ENCODE results near the gene EGFL7. TPM values are rescaled to one million over a fixed set of nuclear protein-coding genes. Genes with fewer than 3 reads are reported as not detected.

Gene EGFL7
- polyA plus RNA-seq, 1 of the 3 experiments (the other 2 are of a cell fraction) = 43.0 TPM

GRCh38 chr9:136630662-136630992, 32.1 kb upstream of the EGFL7 start:
- Histone ChIP-seq H3K79me2 (ENCODE audit: insufficient read depth) (no peaks in the 10 kb centered on the region), H3K9me3 (no peaks in the 10 kb centered on the region), H3K9me2 (no peaks in the 10 kb centered on the region), H4K20me1 (ENCODE audit: insufficient read depth) (no peaks in the 10 kb centered on the region), H3K4me2 (no peak overlapping the region), H3K27me3 (ENCODE audit: insufficient read depth) (peaks cover 15% of the 10 kb centered on the region), H3F3A (replicated peaks; ENCODE audit: insufficient read depth) (peaks cover 9% of the 10 kb centered on the region), H3K9ac (no peak overlapping the region), H3K36me3 (replicated peaks in 1 of 2; ENCODE audit: control insufficient read depth in 1 of 2, insufficient read depth in 2 of 2, low read length in 1 of 2) (no peaks in the 10 kb centered on the region), H3K27ac (ENCODE audit: low read depth in 2 of 2, low read length in 1 of 2) (no peak overlapping the region), H3K4me1 (ENCODE audit: control insufficient read depth in 1 of 2, insufficient read depth in 2 of 2, low read depth in 1 of 2, low read length in 1 of 2) (peaks cover 0 to 8% of the 10 kb centered on the region in 2 experiments; a peak in 1 of 4 replicates), H3K4me3 (ENCODE audit: low read depth in 2 of 2, low read length in 1 of 2) (no peak overlapping the region; a peak in 1 of 4 replicates), H2AFZ (ENCODE audit: low read depth) (no peak overlapping the region)
- 16% methylated on average over 8 of the region's 12 CpGs for WGBS (ENCODE audit: low lambda C conversion rate)
- DNase-seq = no peak
- POLR2A ChIA-PET = no interaction called here
- no peak for TF ChIP-seq JUND (IDR thresholded peaks at IDR 0.05)
- TF ChIP-seq FOXJ3 (CRISPR knock-in tag; IDR thresholded peaks at IDR 0.05) = no peak
- no peak for TF ChIP-seq POLR2AphosphoS5 (IDR thresholded peaks at IDR 0.05; ENCODE audit: low read depth, low read length)
- no peak for TF ChIP-seq ZBTB33 (IDR thresholded peaks at IDR 0.05; ENCODE audit: borderline replicate concordance, low read depth)
- TF ChIP-seq RXRA (IDR thresholded peaks at IDR 0.05; ENCODE audit: borderline replicate concordance, low read depth) = no peak
- no peak for TF ChIP-seq FOXM1 (IDR thresholded peaks at IDR 0.05; ENCODE audit: low read depth)
- TF ChIP-seq MXI1 (IDR thresholded peaks at IDR 0.05; ENCODE audit: low read depth, low read length) = no peak
- no peak for TF ChIP-seq EP300 (IDR thresholded peaks at IDR 0.05; ENCODE audit: borderline replicate concordance in 1 of 2, low read depth in 1 of 2, low read length in 1 of 2)
- TF ChIP-seq, protein P1, sequence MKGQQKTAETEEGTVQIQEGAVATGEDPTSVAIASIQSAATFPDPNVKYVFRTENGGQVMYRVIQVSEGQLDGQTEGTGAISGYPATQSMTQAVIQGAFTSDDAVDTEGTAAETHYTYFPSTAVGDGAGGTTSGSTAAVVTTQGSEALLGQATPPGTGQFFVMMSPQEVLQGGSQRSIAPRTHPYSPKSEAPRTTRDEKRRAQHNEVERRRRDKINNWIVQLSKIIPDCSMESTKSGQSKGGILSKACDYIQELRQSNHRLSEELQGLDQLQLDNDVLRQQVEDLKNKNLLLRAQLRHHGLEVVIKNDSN (IDR thresholded peaks at IDR 0.05; ENCODE audit: borderline replicate concordance, low read depth) = no peak
- TF ChIP-seq RFX5 (IDR thresholded peaks at IDR 0.05; ENCODE audit: low read length) = no peak
- TF ChIP-seq NFIC (IDR thresholded peaks at IDR 0.05; ENCODE audit: borderline replicate concordance) = no peak
- TF ChIP-seq, protein P2, sequence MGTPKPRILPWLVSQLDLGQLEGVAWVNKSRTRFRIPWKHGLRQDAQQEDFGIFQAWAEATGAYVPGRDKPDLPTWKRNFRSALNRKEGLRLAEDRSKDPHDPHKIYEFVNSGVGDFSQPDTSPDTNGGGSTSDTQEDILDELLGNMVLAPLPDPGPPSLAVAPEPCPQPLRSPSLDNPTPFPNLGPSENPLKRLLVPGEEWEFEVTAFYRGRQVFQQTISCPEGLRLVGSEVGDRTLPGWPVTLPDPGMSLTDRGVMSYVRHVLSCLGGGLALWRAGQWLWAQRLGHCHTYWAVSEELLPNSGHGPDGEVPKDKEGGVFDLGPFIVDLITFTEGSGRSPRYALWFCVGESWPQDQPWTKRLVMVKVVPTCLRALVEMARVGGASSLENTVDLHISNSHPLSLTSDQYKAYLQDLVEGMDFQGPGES (IDR thresholded peaks at IDR 0.05; ENCODE audit: low read depth, low read length) = no peak
- TF ChIP-seq CHD2 (IDR thresholded peaks at IDR 0.05; ENCODE audit: low read length, partially characterized antibody) = no peak
- no peak for TF ChIP-seq NRF1 (IDR thresholded peaks at IDR 0.05; ENCODE audit: low read depth, low read length)
- TF ChIP-seq RCOR1 (IDR thresholded peaks at IDR 0.05; ENCODE audit: low read length) = no peak
- CTCF ChIA-PET = interaction anchor here (0.9 to 9.0 kb wide), 8 partner anchors 9 to 144 kb away, joined by 3 to 320 read pairs (median 4); no protein-coding TSS in a partner anchor

Measured in SK-N-SH (cell line).